Stimulated activated CD8-positive, alpha-beta memory T cell treated with anti-CD3 and anti-CD28 coated beads, Interleukin-15, amount 100 ng/mL, for 4 hours (primary cell): Measurements from ENCODE around the gene COPRS.
"Not testable (repeated sequence)": the region's sequence is repeated elsewhere in the genome, so short reads cannot be mapped to it uniquely, and the experiment has no call there.

Experiments used
- DNase-seq, 2 donors: peaks; one replicate each; pipeline ENCODE4 v3.0.0-alpha.2; 2020; ENCODE audit warnings: low read depth in 2 of 2

The COPRS gene

GRCh38 chr17:31845291-31845690 lies 13.8 kb downstream of the COPRS start:
- no peak for DNase-seq

- no peak for DNase-seq
These were observed 15.8 kb downstream of the COPRS start for GRCh38 chr17:31843070-31843745.

GRCh38 chr17:31842195-31843069 lies 16.6 kb downstream of the COPRS start:
- peak in 1 of 2 donors; percentile 15 for DNase-seq

GRCh38 chr17:31841850-31842194 lies 17.2 kb downstream of the COPRS start:
- DNase-seq: no peak

- no peak for DNase-seq
These were observed 20.3 kb downstream of the COPRS start for GRCh38 chr17:31838636-31839225.

- no peak for DNase-seq
These were observed 23.1 kb downstream of the COPRS start for GRCh38 chr17:31835984-31836383.

GRCh38 chr17:31834448-31834847 lies 24.6 kb downstream of the COPRS start:
- DNase-seq: no peak

- no peak for DNase-seq
These were observed 26.3 kb downstream of the COPRS start for GRCh38 chr17:31832746-31833145.

GRCh38 chr17:31830971-31831858 lies 27.8 kb downstream of the COPRS start:
- DNase-seq: no peak

GRCh38 chr17:31829649-31830048 lies 29.4 kb downstream of the COPRS start:
- DNase-seq: no peak

GRCh38 chr17:31828955-31829354 lies 30.1 kb downstream of the COPRS start:
- not testable (repeated sequence) for DNase-seq

- DNase-seq: no peak
These were observed 32.9 kb downstream of the COPRS start for GRCh38 chr17:31825961-31826691.

GRCh38 chr17:31824766-31825360 lies 34.2 kb downstream of the COPRS start:
- no peak for DNase-seq

GRCh38 chr17:31823014-31823413 lies 36.0 kb downstream of the COPRS start:
- DNase-seq: no peak

- DNase-seq: no peak
These were observed 38.2 kb downstream of the COPRS start for GRCh38 chr17:31820691-31821435.

GRCh38 chr17:31819578-31819977 lies 39.5 kb downstream of the COPRS start:
- no peak for DNase-seq

GRCh38 chr17:31818863-31819262 lies 40.2 kb downstream of the COPRS start:
- not testable (repeated sequence) for DNase-seq

- no peak for DNase-seq
These were observed 43.8 kb downstream of the COPRS start for GRCh38 chr17:31815212-31815730.

- no peak for DNase-seq
These were observed 47.9 kb downstream of the COPRS start for GRCh38 chr17:31811101-31811500.

- DNase-seq: not testable (repeated sequence)
These were observed 49.2 kb downstream of the COPRS start for GRCh38 chr17:31809876-31810275.
